ENCODE measurements around the gene CLEC16A.

- TF ChIP-seq POLR2A (IDR thresholded peaks at IDR 0.05; ENCODE audit: low read depth, low read length) (no peak), TAF1 (IDR thresholded peaks at IDR 0.05; ENCODE audit: low read depth, low read length) (no peak), POLR2AphosphoS5 (IDR thresholded peaks at IDR 0.05; ENCODE audit: low read depth, low read length) (no peak), SPI1 (IDR thresholded peaks at IDR 0.05; ENCODE audit: low read depth, low read length) (no peak), POU2F2 (IDR thresholded peaks at IDR 0.05; ENCODE audit: low read depth, low read length) (no peak), PAX5 (IDR thresholded peaks at IDR 0.05; ENCODE audit: insufficient read depth, low read length, severe bottlenecking) (no peak)
These were observed 73.1 kb downstream of the CLEC16A start for GRCh38 chr16:11017499-11017898.

Measured in GM12891 (cell line).